Measurements from ENCODE around the gene MAST1.
"Not testable (repeated sequence)": the region's sequence is repeated elsewhere in the genome, so short reads cannot be mapped to it uniquely, and the experiment has no call there.

GRCh38 chr19:12890299-12890786 is 52.0 kb downstream of the MAST1 start:
- not testable (repeated sequence) for TF ChIP-seq CTCF (IDR thresholded peaks at IDR 0.05 in 4 of 5, conservative IDR thresholded peaks at IDR 0.05 in 1 of 5); POLR2A (IDR thresholded peaks at IDR 0.05)
